HCT116 (cell line): ENCODE results near the gene SLC25A22. TPM values are rescaled to one million over a fixed set of nuclear protein-coding genes. Genes with fewer than 3 reads are reported as not detected.

Experiments used
- ATAC-seq: fragments of 200-7000 bp; cut with Tn5 transposase; 2 replicates; pipeline ENCODE4 v1.9.1; 2020; ENCODE audit warnings: mild to moderate bottlenecking, moderate library complexity
- BruUV-seq: library from RNA; stranded (reverse); fragments of 400-500 nt; replicated peaks from 2 replicates; lab custom pipeline; 2021; lab: Mats Ljungman, UMichigan
- CTCF ChIA-PET: fragments of 300-600 bp; sonication (Branson Sonifier 250); formaldehyde crosslinking; loops from one replicate; lab custom pipeline; 2021; ENCODE audit warnings: antibody characterized with exemption; lab: Charles Lee
- POLR2A ChIA-PET: fragments of 300-600, 350-600 bp; sonication (Branson Sonifier 250); formaldehyde crosslinking; loops from one replicate; lab custom pipeline; 2021; ENCODE audit warnings: antibody characterized with exemption; lab: Charles Lee
- RAD21 ChIA-PET, 2 experiments: fragments of 300-600 bp; sonication (Branson Sonifier 250); formaldehyde crosslinking; loops; one replicate each; lab custom pipeline; 2023; ENCODE audit warnings: low total read pairs in 2 of 2; ENCODE audit not compliant: uncharacterized antibody in 2 of 2, unreplicated experiment in 2 of 2, low non-redundant PET in 1 of 2; lab: Charles Lee
- DNase-seq: peaks from one replicate; pipeline ENCODE4 v3.0.0-alpha.2; 2010; ENCODE audit warnings: low read depth, low spot score
- H2AFZ ChIP-seq: fragments of 200-600 bp; shearing (Covaris generic), sonication (generic); 2 replicates; pipeline ENCODE4 v1.6.1; 2017; ENCODE audit warnings: low read depth, mixed run types, mixed read lengths, antibody characterized with exemption, low read length; ENCODE audit not compliant: poor library complexity, severe bottlenecking
- H3K27ac ChIP-seq: 2 replicates; pipeline ENCODE4 v1.5.1; 2012; ENCODE audit warnings: low read depth, low read length
- H3K27me3 ChIP-seq: fragments of 200-600 bp; sonication (generic); 2 replicates; pipeline ENCODE4 v1.6.1; 2016; ENCODE audit warnings: mixed run types, low read length, mixed read lengths; ENCODE audit not compliant: insufficient read depth
- H3K36me3 ChIP-seq, 2 experiments: fragments of 200-500 bp in 1 of 2; fragments of 200-600 bp in 1 of 2; sonication (Bioruptor generic) in 1 of 2; sonication (generic) in 1 of 2; 2 replicates each; pipeline versions ENCODE4 v1.5.1 to v1.6.1; 2014 to 2016; ENCODE audit warnings: low read length in 2 of 2, inconsistent platforms in 1 of 2, mixed read lengths in 1 of 2, mixed run types in 1 of 2; ENCODE audit not compliant: insufficient read depth in 2 of 2, control insufficient read depth in 1 of 2
- H3K4me1 ChIP-seq, 2 experiments: fragments of 200-600 bp in 1 of 2; sonication (generic) in 1 of 2; 2 replicates each; pipeline versions ENCODE4 v1.5.1 to v1.6.1; 2012 to 2017; ENCODE audit warnings: low read length in 2 of 2, inconsistent platforms in 1 of 2, mild to moderate bottlenecking in 1 of 2, mixed read lengths in 1 of 2, mixed run types in 1 of 2, moderate library complexity in 1 of 2; ENCODE audit not compliant: insufficient read depth in 2 of 2, control insufficient read depth in 1 of 2
- H3K4me2 ChIP-seq: fragments of 200-600 bp; sonication (generic); 2 replicates; pipeline ENCODE4 v1.6.1; 2017; ENCODE audit warnings: mixed run types, low read length, mixed read lengths
- H3K4me3 ChIP-seq, 2 experiments: fragments of 200-600 bp in 1 of 2; sonication (generic) in 1 of 2; replicated peaks in 1 of 2; 2 replicates each; pipeline ENCODE4 v1.5.1; 2011 to 2016; ENCODE audit warnings: low read length in 2 of 2, control low read depth in 1 of 2, low read depth in 1 of 2, mild to moderate bottlenecking in 1 of 2, mixed read lengths in 1 of 2, mixed run types in 1 of 2
- H3K79me2 ChIP-seq: fragments of 200-600 bp; sonication (generic); 2 replicates; pipeline ENCODE4 v1.6.1; 2017; ENCODE audit warnings: mild to moderate bottlenecking, mixed run types, low read length, moderate library complexity, mixed read lengths; ENCODE audit not compliant: insufficient read depth
- H3K9ac ChIP-seq: fragments of 200-600 bp; sonication (generic); 2 replicates; pipeline ENCODE4 v1.6.1; 2016; ENCODE audit warnings: low read length, mixed read lengths
- H3K9me2 ChIP-seq: fragments of 200-600 bp; sonication (generic), shearing (Covaris generic); 2 replicates; pipeline ENCODE4 v1.6.1; 2017; ENCODE audit warnings: mixed run types, mild to moderate bottlenecking, moderate library complexity; ENCODE audit not compliant: insufficient read depth
- H3K9me3 ChIP-seq, 2 experiments: fragments of 200-500 bp in 1 of 2; fragments of 200-600 bp in 1 of 2; sonication (Bioruptor generic) in 1 of 2; sonication (generic) in 1 of 2; 2 replicates each; pipeline ENCODE4 v1.6.1; 2014 to 2017; ENCODE audit warnings: low read length in 2 of 2, mixed read lengths in 2 of 2, inconsistent platforms in 1 of 2, low read depth in 1 of 2, mild to moderate bottlenecking in 1 of 2, mixed run types in 1 of 2, moderate library complexity in 1 of 2; ENCODE audit not compliant: control insufficient read depth in 1 of 2, insufficient read depth in 1 of 2
- H4K20me1 ChIP-seq: fragments of 200-600 bp; sonication (generic), shearing (Covaris generic); 2 replicates; pipeline ENCODE4 v1.6.1; 2017; ENCODE audit warnings: mixed run types, mild to moderate bottlenecking, moderate library complexity; ENCODE audit not compliant: insufficient read depth
- ATF3 ChIP-seq: IDR thresholded peaks from 2 replicates; pipeline ENCODE4 v1.6.1; 2012
- CEBPB ChIP-seq: IDR thresholded peaks from 2 replicates; pipeline ENCODE4 v1.6.1; 2012; ENCODE audit warnings: low read depth
- CTCF ChIP-seq, 3 experiments: fragments of 200-600 bp in 1 of 3; sonication (generic) in 1 of 3; IDR thresholded peaks in 2 of 3; conservative IDR thresholded peaks in 1 of 3; 2 replicates each; pipeline ENCODE4 v1.5.1; 2012 to 2017; ENCODE audit warnings: low read depth in 2 of 3, low read length in 2 of 3, antibody characterized with exemption in 1 of 3, borderline replicate concordance in 1 of 3, control low read depth in 1 of 3, mild to moderate bottlenecking in 1 of 3, mixed read lengths in 1 of 3, mixed run types in 1 of 3, moderate library complexity in 1 of 3; ENCODE audit not compliant: insufficient read depth in 1 of 3
- EGR1 ChIP-seq: IDR thresholded peaks from 2 replicates; pipeline ENCODE4 v1.6.1; 2012; ENCODE audit warnings: low read depth
- EZH2 ChIP-seq: fragments of 200-600 bp; sonication (generic); IDR thresholded peaks from 2 replicates; pipeline ENCODE4 v1.6.1; 2017; ENCODE audit warnings: antibody characterized with exemption, mixed run types
- EZH2phosphoT487 ChIP-seq: fragments of 200-600 bp; IDR thresholded peaks from 2 replicates; pipeline ENCODE4 v1.6.1; 2018; ENCODE audit warnings: antibody characterized with exemption, borderline replicate concordance
- FOSL1 ChIP-seq: IDR thresholded peaks from 2 replicates; pipeline ENCODE4 v1.6.1; 2012; ENCODE audit warnings: low read depth
- JUND ChIP-seq: IDR thresholded peaks from 2 replicates; pipeline ENCODE4 v1.6.1; 2012
- MAX ChIP-seq: IDR thresholded peaks from 2 replicates; pipeline ENCODE4 v1.6.1; 2012
- POLR2A ChIP-seq: IDR thresholded peaks from 2 replicates; pipeline ENCODE4 v1.7.0; 2011; ENCODE audit warnings: borderline replicate concordance; ENCODE audit not compliant: insufficient read depth, insufficient read length; ENCODE audit errors: extremely low read depth
- POLR2AphosphoS5 ChIP-seq: IDR thresholded peaks from 2 replicates; pipeline ENCODE4 v1.6.1; 2011; ENCODE audit warnings: mild to moderate bottlenecking, low read depth, low read length, moderate library complexity
- SP1 ChIP-seq: IDR thresholded peaks from 2 replicates; pipeline ENCODE4 v1.6.1; 2012; ENCODE audit warnings: low read depth
- SRF ChIP-seq: IDR thresholded peaks from 2 replicates; pipeline ENCODE4 v1.6.1; 2012; ENCODE audit warnings: low read depth
- TCF7L2 ChIP-seq: IDR thresholded peaks from 2 replicates; pipeline ENCODE4 v1.7.0; 2011; ENCODE audit warnings: borderline replicate concordance, inconsistent platforms; ENCODE audit not compliant: insufficient read depth, insufficient read length; ENCODE audit errors: extremely low read depth
- YY1 ChIP-seq: IDR thresholded peaks from 2 replicates; pipeline ENCODE4 v1.6.1; 2011; ENCODE audit warnings: low read length, low read depth, moderate library complexity, mild to moderate bottlenecking; ENCODE audit not compliant: insufficient replicate concordance; ENCODE audit errors: extremely low read depth
- ZBTB33 ChIP-seq: IDR thresholded peaks from 2 replicates; pipeline ENCODE4 v1.6.1; 2011; ENCODE audit warnings: mild to moderate bottlenecking, low read length, moderate library complexity; ENCODE audit not compliant: insufficient replicate concordance; ENCODE audit errors: extremely low read depth
- ZFX ChIP-seq: fragments of 450-650 bp; IDR thresholded peaks from 2 replicates; pipeline ENCODE4 v1.6.1; 2017
- intact Hi-C: fragments of 100-400 bp; cut with micrococcal nuclease; formaldehyde crosslinking; loops from 2 replicates; pipeline ENCODE4 v1.10.0; 2022
- total RNA-seq: library from RNA; stranded (reverse); gene quantifications from one replicate; pipeline ENCODE4 v1.2.1, GENCODE V29; 2021; ENCODE audit not compliant: unreplicated experiment

The SLC25A22 gene
- total RNA-seq, 1 experiment from 2014 or later: 62.0 TPM

GRCh38 chr11:800473-800872 is 2.4 kb upstream of the SLC25A22 start:
- peaks cover 32% of the 10 kb centered on the region for H3K79me2 ChIP-seq
- no peaks in the 10 kb centered on the region for H3K9me3 ChIP-seq
- POLR2A ChIA-PET: no interaction called here
- no peak overlapping the region for H3K9ac ChIP-seq
- intact Hi-C loops: no loop called here
- no peak for ATAC-seq
- no peaks in the 10 kb centered on the region for H3K9me2 ChIP-seq
- RAD21 ChIA-PET: no interaction called here
- no peaks in the 10 kb centered on the region for H3K27me3 ChIP-seq
- no peak for DNase-seq
- H3K4me3 ChIP-seq: no peak overlapping the region
- no peaks in the 10 kb centered on the region for H4K20me1 ChIP-seq
- H2AFZ ChIP-seq: no peak overlapping the region
- CTCF ChIA-PET: interaction anchor here (0.8 kb wide), 1 partner anchor 9 kb away, joined by 3 read pairs; the partner anchor contains the start of gene RPLP2
- no TSS peak for BruUV-seq
- peaks cover 0 to 9% of the 10 kb centered on the region in 2 experiments; a peak in 1 of 4 replicates for H3K36me3 ChIP-seq
- TF ChIP-seq ATF3: no peak
- TF ChIP-seq TCF7L2: no peak
- no peak for TF ChIP-seq MAX
- no peak for TF ChIP-seq EZH2phosphoT487
- no peak for TF ChIP-seq CTCF (IDR thresholded peaks at IDR 0.05 in 2 of 3, conservative IDR thresholded peaks at IDR 0.05 in 1 of 3; ENCODE audit: borderline replicate concordance in 1 of 3, insufficient read depth in 1 of 3, low read depth in 2 of 3, low read length in 2 of 3)
- TF ChIP-seq ZBTB33: no peak
- TF ChIP-seq SP1: no peak
- no peak for TF ChIP-seq EZH2
- TF ChIP-seq FOSL1: no peak
- no peak for TF ChIP-seq CEBPB
- no peak for TF ChIP-seq POLR2A
- no peak for TF ChIP-seq POLR2AphosphoS5
- no peak for TF ChIP-seq SRF
- no peak for TF ChIP-seq ZFX
- TF ChIP-seq YY1: no peak
- TF ChIP-seq JUND: no peak
- no peak for TF ChIP-seq EGR1
- no peak overlapping the region for H3K27ac ChIP-seq
- H3K4me1 ChIP-seq: peaks cover 26 to 46% of the 10 kb centered on the region in 2 experiments
- no peak overlapping the region for H3K4me2 ChIP-seq
